Measurements from ENCODE around the gene TWIST2. TPM values are rescaled to one million over a fixed set of nuclear protein-coding genes. Genes with fewer than 3 reads are reported as not detected.

TWIST2 gene
- polyA plus RNA-seq, 1 of the 3 experiments (the other 2 are of a cell fraction), result 19.5 TPM

DNA sequence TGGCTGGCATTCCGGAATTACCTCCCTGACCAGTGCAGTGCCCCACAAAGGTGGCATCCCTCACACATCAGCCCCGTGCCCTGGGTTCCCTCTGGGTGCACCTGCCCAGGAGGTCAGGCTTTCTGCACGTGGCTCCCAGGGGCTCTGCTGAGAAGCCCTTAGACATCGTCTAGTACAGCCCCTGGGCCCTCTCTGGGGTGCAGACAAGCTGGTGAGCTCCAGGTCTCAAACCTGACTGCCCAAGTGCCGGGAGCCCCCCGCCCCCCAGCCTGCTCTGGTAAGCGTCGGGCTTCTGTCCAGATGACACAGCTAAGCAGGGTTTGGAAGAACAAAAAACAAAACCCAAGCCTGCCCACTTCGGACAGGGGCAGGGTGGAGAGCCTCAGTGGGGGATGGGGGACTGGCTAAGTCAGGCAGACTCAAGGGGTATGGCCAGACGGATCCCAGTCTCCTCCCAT lies 20.2 kb downstream of the TWIST2 start:
- H3K4me2 ChIP-seq, result peak overlapping the region; percentile 83; the same call in 1 of the 2 replicates
- no peaks in the 10 kb centered on the region for H3K9me3 ChIP-seq
- TF ChIP-seq NFIC (IDR thresholded peaks at IDR 0.05; ENCODE audit: borderline replicate concordance) (peak; percentile 40; the same call in 1 of the 2 replicates), RFX5 (IDR thresholded peaks at IDR 0.05; ENCODE audit: low read length) (no peak), EZH2phosphoT487 (IDR thresholded peaks at IDR 0.05; ENCODE audit: borderline replicate concordance, low read depth) (no peak), TCF12 (IDR thresholded peaks at IDR 0.05) (peak; percentile 82), EP300 (IDR thresholded peaks at IDR 0.05; ENCODE audit: borderline replicate concordance in 1 of 2, low read depth in 1 of 2, low read length in 1 of 2) (no peak; a peak in 1 of 4 replicates), FOXJ3 (CRISPR knock-in tag; IDR thresholded peaks at IDR 0.05) (no peak), POLR2AphosphoS5 (IDR thresholded peaks at IDR 0.05; ENCODE audit: low read depth, low read length) (no peak), ELF1 (IDR thresholded peaks at IDR 0.05) (no peak), SIN3A (IDR thresholded peaks at IDR 0.05; ENCODE audit: borderline replicate concordance, low read depth, low read length) (no peak), RAD21 (IDR thresholded peaks at IDR 0.05; ENCODE audit: low read length) (no peak)
- TF ChIP-seq, protein P1, sequence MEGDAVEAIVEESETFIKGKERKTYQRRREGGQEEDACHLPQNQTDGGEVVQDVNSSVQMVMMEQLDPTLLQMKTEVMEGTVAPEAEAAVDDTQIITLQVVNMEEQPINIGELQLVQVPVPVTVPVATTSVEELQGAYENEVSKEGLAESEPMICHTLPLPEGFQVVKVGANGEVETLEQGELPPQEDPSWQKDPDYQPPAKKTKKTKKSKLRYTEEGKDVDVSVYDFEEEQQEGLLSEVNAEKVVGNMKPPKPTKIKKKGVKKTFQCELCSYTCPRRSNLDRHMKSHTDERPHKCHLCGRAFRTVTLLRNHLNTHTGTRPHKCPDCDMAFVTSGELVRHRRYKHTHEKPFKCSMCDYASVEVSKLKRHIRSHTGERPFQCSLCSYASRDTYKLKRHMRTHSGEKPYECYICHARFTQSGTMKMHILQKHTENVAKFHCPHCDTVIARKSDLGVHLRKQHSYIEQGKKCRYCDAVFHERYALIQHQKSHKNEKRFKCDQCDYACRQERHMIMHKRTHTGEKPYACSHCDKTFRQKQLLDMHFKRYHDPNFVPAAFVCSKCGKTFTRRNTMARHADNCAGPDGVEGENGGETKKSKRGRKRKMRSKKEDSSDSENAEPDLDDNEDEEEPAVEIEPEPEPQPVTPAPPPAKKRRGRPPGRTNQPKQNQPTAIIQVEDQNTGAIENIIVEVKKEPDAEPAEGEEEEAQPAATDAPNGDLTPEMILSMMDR (IDR thresholded peaks at IDR 0.05), result no peak
- TF ChIP-seq, protein P2, sequence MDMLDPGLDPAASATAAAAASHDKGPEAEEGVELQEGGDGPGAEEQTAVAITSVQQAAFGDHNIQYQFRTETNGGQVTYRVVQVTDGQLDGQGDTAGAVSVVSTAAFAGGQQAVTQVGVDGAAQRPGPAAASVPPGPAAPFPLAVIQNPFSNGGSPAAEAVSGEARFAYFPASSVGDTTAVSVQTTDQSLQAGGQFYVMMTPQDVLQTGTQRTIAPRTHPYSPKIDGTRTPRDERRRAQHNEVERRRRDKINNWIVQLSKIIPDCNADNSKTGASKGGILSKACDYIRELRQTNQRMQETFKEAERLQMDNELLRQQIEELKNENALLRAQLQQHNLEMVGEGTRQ (IDR thresholded peaks at IDR 0.05; ENCODE audit: borderline replicate concordance, low read depth, low read length), result no peak
- TF ChIP-seq, protein P3, sequence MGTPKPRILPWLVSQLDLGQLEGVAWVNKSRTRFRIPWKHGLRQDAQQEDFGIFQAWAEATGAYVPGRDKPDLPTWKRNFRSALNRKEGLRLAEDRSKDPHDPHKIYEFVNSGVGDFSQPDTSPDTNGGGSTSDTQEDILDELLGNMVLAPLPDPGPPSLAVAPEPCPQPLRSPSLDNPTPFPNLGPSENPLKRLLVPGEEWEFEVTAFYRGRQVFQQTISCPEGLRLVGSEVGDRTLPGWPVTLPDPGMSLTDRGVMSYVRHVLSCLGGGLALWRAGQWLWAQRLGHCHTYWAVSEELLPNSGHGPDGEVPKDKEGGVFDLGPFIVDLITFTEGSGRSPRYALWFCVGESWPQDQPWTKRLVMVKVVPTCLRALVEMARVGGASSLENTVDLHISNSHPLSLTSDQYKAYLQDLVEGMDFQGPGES (IDR thresholded peaks at IDR 0.05; ENCODE audit: low read depth, low read length), result no peak
- TF ChIP-seq, protein P4, sequence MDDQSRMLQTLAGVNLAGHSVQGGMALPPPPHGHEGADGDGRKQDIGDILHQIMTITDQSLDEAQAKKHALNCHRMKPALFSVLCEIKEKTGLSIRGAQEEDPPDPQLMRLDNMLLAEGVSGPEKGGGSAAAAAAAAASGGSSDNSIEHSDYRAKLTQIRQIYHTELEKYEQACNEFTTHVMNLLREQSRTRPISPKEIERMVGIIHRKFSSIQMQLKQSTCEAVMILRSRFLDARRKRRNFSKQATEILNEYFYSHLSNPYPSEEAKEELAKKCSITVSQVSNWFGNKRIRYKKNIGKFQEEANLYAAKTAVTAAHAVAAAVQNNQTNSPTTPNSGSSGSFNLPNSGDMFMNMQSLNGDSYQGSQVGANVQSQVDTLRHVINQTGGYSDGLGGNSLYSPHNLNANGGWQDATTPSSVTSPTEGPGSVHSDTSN (IDR thresholded peaks at IDR 0.05), result peak; percentile 72
- H3K4me3 ChIP-seq (ENCODE audit: low read depth in 2 of 2, low read length in 1 of 2), result no peak overlapping the region; a peak in 1 of 4 replicates
- ChIA-PET POLR2A (no interaction called here), CTCF (interaction anchor here (0.6 kb wide), 1 partner anchor 162 kb away, joined by 3 read pairs; no protein-coding TSS in a partner anchor)
- no peaks in the 10 kb centered on the region for H4K20me1 ChIP-seq (ENCODE audit: insufficient read depth)
- H3K79me2 ChIP-seq (ENCODE audit: insufficient read depth), result peaks cover 16% of the 10 kb centered on the region
- no peak overlapping the region for H2AFZ ChIP-seq (ENCODE audit: low read depth)
- DNase-seq, result no peak
- H3K4me1 ChIP-seq (ENCODE audit: control insufficient read depth in 1 of 2, insufficient read depth in 2 of 2, low read depth in 1 of 2, low read length in 1 of 2), result peaks cover 32 to 42% of the 10 kb centered on the region in 2 experiments; a peak in 3 of 4 replicates
- H3F3A ChIP-seq (replicated peaks; ENCODE audit: insufficient read depth), result peaks cover 9% of the 10 kb centered on the region
- H3K27ac ChIP-seq (ENCODE audit: low read depth in 2 of 2, low read length in 1 of 2), result peak overlapping the region in 1 of 2 experiments; percentile 80; a peak in 1 of 4 replicates
- H3K36me3 ChIP-seq (replicated peaks in 1 of 2; ENCODE audit: control insufficient read depth in 1 of 2, insufficient read depth in 2 of 2, low read length in 1 of 2), result no peaks in the 10 kb centered on the region
- no peaks in the 10 kb centered on the region for H3K27me3 ChIP-seq (ENCODE audit: insufficient read depth)
- H3K9me2 ChIP-seq, result no peaks in the 10 kb centered on the region
- H3K9ac ChIP-seq, result no peak overlapping the region
- WGBS (ENCODE audit: low lambda C conversion rate), result 65% methylated on average over 8 of the region's 10 CpGs
